Measurements from ENCODE around the gene TUBGCP2.
A peak's percentile ranks its signal among the peaks of the same experiment; 100 is the strongest.

TUBGCP2 gene, protein sequence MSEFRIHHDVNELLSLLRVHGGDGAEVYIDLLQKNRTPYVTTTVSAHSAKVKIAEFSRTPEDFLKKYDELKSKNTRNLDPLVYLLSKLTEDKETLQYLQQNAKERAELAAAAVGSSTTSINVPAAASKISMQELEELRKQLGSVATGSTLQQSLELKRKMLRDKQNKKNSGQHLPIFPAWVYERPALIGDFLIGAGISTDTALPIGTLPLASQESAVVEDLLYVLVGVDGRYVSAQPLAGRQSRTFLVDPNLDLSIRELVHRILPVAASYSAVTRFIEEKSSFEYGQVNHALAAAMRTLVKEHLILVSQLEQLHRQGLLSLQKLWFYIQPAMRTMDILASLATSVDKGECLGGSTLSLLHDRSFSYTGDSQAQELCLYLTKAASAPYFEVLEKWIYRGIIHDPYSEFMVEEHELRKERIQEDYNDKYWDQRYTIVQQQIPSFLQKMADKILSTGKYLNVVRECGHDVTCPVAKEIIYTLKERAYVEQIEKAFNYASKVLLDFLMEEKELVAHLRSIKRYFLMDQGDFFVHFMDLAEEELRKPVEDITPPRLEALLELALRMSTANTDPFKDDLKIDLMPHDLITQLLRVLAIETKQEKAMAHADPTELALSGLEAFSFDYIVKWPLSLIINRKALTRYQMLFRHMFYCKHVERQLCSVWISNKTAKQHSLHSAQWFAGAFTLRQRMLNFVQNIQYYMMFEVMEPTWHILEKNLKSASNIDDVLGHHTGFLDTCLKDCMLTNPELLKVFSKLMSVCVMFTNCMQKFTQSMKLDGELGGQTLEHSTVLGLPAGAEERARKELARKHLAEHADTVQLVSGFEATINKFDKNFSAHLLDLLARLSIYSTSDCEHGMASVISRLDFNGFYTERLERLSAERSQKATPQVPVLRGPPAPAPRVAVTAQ

DNA sequence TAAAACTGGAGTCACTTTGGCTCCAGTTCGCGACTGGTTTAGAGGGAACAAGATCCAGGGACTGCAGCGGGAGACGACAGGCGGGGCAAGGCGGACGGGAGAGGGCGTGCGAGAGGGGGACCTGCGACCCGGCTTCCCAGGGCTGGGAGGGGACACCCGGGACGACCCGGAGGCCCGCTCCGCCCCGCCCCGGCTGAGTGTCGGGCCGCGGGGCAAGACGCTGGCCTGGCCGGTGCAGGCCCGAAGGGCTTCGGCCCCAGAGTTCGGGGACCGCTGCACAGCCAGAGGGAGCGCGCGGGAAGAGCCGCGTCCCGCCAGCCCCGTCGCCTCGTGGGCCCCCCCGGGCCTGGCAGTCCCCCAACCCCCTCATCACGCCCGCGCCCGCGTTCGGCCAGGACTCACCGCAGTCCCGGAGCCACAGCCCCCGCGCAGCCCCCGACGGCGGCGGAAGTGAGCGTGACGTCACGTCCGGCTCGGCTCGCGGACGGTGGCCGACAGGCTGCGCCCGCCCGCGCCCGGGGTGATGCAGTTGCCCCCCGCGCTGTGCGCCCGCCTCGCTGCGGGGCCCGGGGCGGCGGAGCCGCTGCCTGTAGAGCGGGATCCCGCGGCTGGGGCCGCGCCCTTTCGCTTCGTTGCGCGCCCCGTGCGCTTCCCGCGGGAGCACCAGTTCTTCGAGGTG, at the start of gene TUBGCP2, which contains the start of gene ZNF511:
TUBGCP2 (minus strand) TSS at position 452 of the 679 bp plus-strand sequence. CDS start 5,931 bp downstream, outside the sequence.
ZNF511 (plus strand) TSS at position 494 of the 679 bp plus-strand sequence; CDS start at position 524, 30 bp downstream.
- DNase-seq: peak; percentile 74

DNA sequence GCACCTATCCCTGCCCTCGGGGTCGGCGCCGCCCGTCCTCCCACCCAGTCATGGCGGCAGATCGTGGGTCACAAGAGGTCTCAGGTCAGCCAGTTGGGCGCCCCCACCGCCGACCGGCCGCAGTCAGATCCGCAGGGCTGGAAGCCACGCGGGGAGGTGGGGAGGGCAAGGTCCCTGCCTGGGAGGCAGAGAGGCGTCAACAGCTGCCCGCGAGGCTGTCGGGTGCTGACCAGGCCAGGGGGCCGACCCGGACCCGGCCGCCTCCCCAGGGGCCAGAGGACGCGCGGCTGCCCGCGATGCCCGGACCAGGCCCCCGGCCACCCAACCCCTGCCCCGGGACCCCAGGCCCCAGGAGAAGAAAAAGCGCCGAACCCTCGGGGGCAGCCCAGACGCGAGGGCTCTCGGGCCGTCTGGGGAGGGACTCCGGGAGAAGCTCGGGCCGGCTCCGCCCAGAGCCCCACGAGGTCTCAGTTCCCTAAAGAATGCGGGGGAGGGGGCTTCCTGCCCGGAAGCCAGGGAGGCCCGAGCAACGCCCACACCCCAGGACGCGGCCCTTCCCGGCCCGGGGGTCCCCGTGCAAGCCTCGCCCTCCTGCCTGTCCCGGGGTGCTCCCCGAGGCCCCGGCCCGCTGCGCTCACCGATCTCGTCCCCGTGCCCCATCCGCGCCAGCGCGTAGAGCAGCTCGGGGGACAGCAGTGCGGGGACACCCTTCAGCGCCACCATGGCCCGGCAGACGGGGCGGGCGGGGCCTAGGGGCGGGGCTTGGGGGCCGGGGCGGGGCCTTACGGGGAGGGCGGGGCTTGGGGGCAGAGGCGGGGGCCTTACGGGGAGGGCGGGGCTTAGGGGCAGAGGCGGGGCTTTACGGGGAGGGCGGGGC, 48.9 kb upstream of the TUBGCP2 start, which contains the start of gene FUOM:
FUOM (minus strand) TSS at position 735 of the 877 bp plus-strand sequence; CDS start at position 723, 12 bp downstream.
- DNase-seq: peak; percentile 73

- DNase-seq: no peak
Observed at GRCh38 chr10:133356549-133357284, 48.0 kb upstream of the TUBGCP2 start.

GRCh38 chr10:133355991-133356390, 47.3 kb upstream of the TUBGCP2 start:
- DNase-seq: no peak

- no peak for DNase-seq
Observed at GRCh38 chr10:133355266-133355665, 46.6 kb upstream of the TUBGCP2 start.

GRCh38 chr10:133354672-133355240, 46.1 kb upstream of the TUBGCP2 start:
- DNase-seq: no peak

GRCh38 chr10:133353988-133354605, 45.4 kb upstream of the TUBGCP2 start:
- DNase-seq: no peak

DNA sequence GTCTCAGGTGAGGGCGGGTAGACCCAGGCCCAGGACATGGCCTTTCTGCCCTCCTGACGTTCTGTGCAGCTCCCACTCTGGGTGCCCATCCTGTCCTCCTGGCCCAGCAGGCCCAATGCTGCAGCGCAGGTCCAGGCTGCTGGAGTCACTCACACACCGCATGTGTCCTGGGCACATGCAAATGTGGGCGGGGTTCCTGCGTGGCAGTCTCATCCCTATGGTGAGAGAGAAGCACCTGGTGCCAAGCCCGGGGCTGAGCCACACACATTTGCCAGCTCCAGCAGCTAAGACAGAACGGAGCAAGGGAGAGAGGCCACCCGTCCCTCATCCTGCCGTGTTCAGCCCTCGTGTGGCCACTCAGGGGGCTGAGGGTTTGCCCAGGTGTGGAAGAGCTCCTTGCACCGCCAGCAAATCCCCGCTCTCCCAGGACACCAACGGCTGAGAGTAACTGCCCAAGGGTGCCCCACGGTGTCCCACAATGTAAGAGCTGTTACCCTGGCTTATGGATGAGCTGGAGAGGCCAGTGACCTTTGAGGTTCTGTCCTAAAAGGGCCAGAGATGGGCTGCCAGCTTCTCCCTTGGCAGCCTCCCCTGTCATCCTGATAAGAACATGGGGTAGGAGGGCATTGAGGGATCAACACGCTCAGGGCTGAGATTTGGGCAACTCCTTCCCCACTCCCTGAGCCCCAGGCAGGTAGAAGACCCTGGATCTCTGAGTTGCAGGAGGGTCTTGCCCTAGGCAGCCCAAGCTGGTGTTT, 44.7 kb upstream of the TUBGCP2 start:
- DNase-seq: no peak

GRCh38 chr10:133351408-133352318, 43.0 kb upstream of the TUBGCP2 start:
- DNase-seq: no peak

DNA sequence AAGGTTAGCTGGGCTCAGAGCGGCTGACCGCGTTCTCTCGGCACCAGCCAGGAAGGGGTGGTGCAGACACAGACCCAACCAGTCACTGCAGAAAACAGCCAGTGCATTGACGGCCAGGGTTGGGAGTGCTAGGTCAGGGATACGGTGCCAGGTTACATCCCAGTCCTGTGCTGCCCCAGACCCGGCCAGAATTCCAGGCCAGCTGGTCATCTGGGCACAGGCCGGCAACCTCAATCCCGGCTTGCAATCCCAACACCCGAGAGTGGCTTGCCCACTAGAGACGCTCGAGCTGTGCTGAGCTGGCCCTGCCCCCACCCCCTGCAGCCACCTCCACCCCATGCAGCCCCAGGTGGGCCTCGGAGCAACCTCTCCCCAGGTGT, 42.3 kb upstream of the TUBGCP2 start:
- no peak for DNase-seq

GRCh38 chr10:133350283-133350949, 41.7 kb upstream of the TUBGCP2 start:
- no peak for DNase-seq

DNA sequence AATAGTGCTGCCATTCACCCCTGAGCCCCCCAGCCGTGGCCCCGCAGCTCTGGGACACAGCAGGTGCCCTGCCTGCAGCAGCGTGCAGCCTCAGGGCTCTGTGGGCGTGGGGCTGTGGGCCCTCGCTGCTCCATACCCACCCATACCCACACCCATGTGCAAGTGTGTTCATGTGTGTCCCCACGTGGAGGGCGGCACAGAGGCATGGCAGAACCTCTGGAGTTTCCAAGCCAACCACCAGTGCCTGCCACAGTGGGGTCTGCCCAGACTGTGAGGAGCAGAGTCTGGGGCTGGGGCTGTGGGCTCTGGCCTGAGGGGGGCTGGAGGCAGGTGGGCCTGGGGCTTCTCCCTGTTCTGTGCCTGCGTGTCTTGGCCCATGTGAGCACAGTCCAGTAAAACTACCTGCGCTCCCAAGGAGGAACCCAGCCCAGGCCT, 40.9 kb upstream of the TUBGCP2 start:
- no peak for DNase-seq

GRCh38 chr10:133349160-133349568, 40.5 kb upstream of the TUBGCP2 start:
- DNase-seq: no peak

DNA sequence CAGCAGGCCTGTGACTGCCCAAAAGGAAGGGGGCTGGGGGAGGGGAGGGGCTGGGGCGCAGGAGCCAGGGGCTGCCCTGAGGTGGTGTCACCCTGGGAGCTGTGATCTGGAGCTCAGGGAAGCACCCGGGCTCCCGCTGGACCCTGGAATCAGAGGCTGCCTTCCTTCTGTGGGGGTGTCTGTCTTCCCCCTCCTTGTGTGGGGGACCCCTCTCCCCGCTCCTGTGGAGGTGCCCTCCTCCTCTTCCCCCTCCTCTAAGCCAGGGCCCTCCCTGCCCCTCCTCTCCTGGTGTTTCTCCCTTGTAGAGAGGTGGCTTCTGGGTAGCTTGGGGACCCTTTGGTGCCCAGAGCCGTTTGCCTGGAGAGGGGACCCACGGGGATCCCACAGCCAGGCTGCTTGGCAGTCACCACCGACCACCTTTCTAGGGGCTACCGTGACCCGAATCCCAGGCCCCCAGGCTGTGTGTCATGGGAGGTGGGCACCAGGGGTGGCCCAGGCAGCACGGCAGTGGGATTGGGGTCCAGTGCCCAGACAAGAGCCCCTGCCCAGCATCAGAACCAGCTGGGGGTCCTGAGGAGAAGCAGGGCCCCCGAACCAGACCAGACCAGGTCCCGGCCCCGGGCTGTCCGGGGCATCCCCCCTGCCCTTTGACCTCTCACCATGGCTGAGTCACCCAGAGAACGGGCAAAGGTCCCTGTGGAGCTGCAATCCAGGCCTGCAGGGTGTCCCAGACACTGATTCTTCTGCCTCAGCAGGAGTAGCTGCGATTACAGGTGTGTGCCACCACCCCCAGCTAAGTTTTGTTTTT, 39.2 kb upstream of the TUBGCP2 start:
- peak; percentile 32 for DNase-seq

DNA sequence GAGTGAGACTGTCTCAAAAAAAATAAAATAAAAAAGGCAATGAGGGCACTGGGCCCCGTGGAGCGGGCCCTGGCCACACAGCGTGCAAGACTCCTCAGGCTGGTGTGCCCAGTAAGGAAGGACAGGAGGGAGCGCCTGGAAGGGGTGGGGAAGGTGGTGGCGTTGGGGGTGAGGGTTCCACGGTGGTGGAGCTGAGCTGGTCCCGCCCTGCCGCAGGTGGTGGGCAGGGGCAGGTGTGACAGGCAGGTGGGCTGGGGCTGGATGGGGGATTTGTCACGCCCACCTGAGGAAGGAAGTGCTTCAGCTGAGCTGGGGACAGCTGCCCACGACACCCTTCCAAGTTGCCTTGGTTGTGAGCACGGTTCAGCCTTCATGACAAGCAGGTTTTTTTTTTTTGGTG, 37.7 kb upstream of the TUBGCP2 start:
- DNase-seq: no peak

GRCh38 chr10:133344236-133344635, 35.6 kb upstream of the TUBGCP2 start:
- no peak for DNase-seq

DNA sequence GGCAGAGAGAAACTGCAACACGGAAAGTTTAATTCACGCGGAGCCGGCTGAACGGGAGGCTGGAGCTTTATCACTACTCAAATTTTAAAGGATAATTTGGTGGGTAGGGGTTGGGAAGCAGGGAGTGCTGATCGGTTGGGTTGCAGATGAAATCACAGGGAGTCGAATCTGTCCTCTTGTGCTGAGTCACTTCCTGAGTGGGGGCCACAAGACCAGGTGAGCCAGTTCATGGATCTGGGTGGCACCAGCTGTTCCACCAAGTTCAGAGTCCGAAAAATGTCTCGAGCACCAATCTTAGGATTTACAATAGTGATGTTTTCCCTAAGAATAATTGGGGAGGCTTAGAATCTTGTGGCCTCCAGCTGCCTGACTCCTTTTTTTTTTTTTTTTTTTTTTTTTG, 34.9 kb upstream of the TUBGCP2 start:
- no peak for DNase-seq

Data from NCI-H146 (cell line).